H1 (cell line): Measurements from ENCODE around the gene PI4K2A. TPM values are rescaled to one million over a fixed set of nuclear protein-coding genes. Genes with fewer than 3 reads are reported as not detected.

Source experiments
- CHD7 ChIP-seq: fragments of 300-600 bp; sonication (generic); IDR thresholded peaks from 2 replicates; pipeline ENCODE4 v1.7.1; 2012; ENCODE audit warnings: low read length, moderate library complexity, mild to moderate bottlenecking, inconsistent platforms; ENCODE audit not compliant: insufficient replicate concordance
- GTF2F1 ChIP-seq: IDR thresholded peaks from 2 replicates; pipeline ENCODE4 v1.6.1; 2012; ENCODE audit warnings: low read depth, low read length, improper control_type of control experiment, borderline replicate concordance
- RNF2 ChIP-seq: fragments of 200-900, 300-1000 bp; sonication (generic); IDR thresholded peaks from 2 replicates; pipeline ENCODE4 v1.7.1; 2016; ENCODE audit warnings: borderline replicate concordance, low read depth, mild to moderate bottlenecking, antibody characterized with exemption, low read length; ENCODE audit not compliant: poor library complexity, severe bottlenecking; ENCODE audit errors: missing control alignments
- TEAD4 ChIP-seq: IDR thresholded peaks from 2 replicates; pipeline ENCODE4 v1.6.1; 2012; ENCODE audit warnings: low read depth, low read length, inconsistent platforms, mixed read lengths
- YY1 ChIP-seq: IDR thresholded peaks from 2 replicates; pipeline ENCODE4 v1.6.1; 2011; ENCODE audit warnings: low read depth, mild to moderate bottlenecking, low read length
- ZNF274 ChIP-seq: IDR thresholded peaks from 2 replicates; pipeline ENCODE4 v1.7.0; 2012; ENCODE audit warnings: low read length, borderline replicate concordance; ENCODE audit errors: extremely low read depth
- polyA plus RNA-seq, 7 experiments: library from polyadenylated mRNA; depleted of rRNA in 3 of 7; stranded (reverse) in 5 of 7; unstranded in 2 of 7; fragments of >200 nt in 5 of 7; fragments of 200-250 nt in 2 of 7; gene quantifications; 1 replicate in 5 of 7; 2 replicates in 1 of 7; 4 replicates in 1 of 7; pipeline versions ENCODE4 v1.2.1 to v1.2.3, GENCODE V29; 2011 to 2013; ENCODE audit warnings: missing spikeins in 2 of 7, mixed read lengths in 2 of 7
- total RNA-seq: library from RNA; stranded (reverse); fragmentation: NEBNext Ultra II Directional; extraction: Animal tissue kit (Norgen Biotek cat#: 25700); gene quantifications from 2 replicates; pipeline ENCODE4 v1.2.1, GENCODE V29; 2021

PI4K2A gene
- total and polyA plus RNA-seq, 2 of the 8 experiments (the other 6 are each of a cell fraction or from before 2014, with no cell fraction given): 20.7 to 21.9 TPM

DNA sequence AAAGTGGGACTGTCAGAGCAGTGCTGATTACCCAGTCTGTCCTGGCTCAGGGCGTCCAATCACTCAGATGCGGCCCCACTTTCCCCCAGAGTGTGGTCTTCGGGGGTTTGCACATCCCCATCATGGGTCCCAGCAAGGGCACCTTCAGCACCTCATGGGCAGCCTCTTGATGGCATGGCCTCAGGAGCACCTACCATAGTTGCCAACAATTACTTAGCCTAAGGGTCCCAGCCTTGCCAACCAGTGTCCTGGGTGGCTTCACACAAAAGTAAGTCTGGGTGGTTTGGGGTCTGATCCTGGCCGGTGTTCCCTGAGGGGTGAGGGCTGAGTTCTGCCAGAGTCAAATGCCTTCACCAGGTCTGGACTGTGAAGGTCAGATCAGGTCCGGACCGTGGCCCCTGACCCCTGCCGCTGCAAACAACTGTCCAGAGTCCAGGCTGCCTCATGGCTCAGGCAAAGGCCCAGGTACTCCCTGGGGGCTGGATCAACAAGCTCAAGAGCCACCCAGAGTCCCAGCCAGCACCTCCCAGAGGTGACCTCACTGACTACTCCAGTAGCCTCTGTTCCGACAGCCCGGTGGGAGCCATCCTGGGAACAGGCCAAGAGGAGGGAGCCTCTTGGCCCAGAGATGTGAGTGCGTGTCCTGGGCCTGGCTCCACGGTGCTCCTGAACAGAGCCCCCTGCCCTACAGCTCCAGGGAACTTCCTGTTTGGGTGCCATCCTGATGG, 66.8 kb downstream of the PI4K2A start (continued):
- TF ChIP-seq CHD7: no peak
- TF ChIP-seq RNF2: no peak
- TF ChIP-seq ZNF274: no peak
- TF ChIP-seq YY1: no peak
- TF ChIP-seq GTF2F1: no peak
- no peak for TF ChIP-seq TEAD4
